Esophagus muscularis mucosa (tissue), 4 donors: ENCODE results near the gene MIB1. TPM values are rescaled to one million over a fixed set of nuclear protein-coding genes. Genes with fewer than 3 reads are reported as not detected.

Experiments used
- DNase-seq: peaks from one replicate; pipeline ENCODE4 v3.0.0-alpha.2; 2017; ENCODE audit errors: extremely low spot score
- H3K27ac ChIP-seq, 4 donors: fragments of 200-600 bp; sonication (generic); replicated peaks in 1 of 4; 1 replicate in 3 of 4; 2 replicates in 1 of 4; pipeline ENCODE4 v1.5.1; 2016 to 2019; ENCODE audit warnings: mild to moderate bottlenecking in 1 of 4
- H3K27me3 ChIP-seq, 4 donors: fragments of 200-600 bp; sonication (generic); one replicate each; pipeline versions ENCODE4 v1.5.1 to v1.6.0; 2016 to 2019
- H3K36me3 ChIP-seq, 4 donors: fragments of 200-600 bp; sonication (generic); one replicate each; pipeline ENCODE4 v1.5.1; 2016 to 2019
- H3K4me1 ChIP-seq, 4 donors: fragments of 200-600 bp; sonication (generic); one replicate each; pipeline ENCODE4 v1.5.1; 2016 to 2019
- H3K4me3 ChIP-seq, 4 donors: fragments of 200-600 bp; sonication (generic); 1 replicate in 2 of 4; 2 replicates in 2 of 4; pipeline ENCODE4 v1.5.1; 2016 to 2019; ENCODE audit warnings: mild to moderate bottlenecking in 4 of 4, moderate library complexity in 1 of 4
- H3K9me3 ChIP-seq, 4 donors: fragments of 200-600 bp; sonication (generic); 1 replicate in 3 of 4; 2 replicates in 1 of 4; pipeline ENCODE4 v1.5.1; 2016 to 2019
- EP300 ChIP-seq: sonication (generic); formaldehyde crosslinking; IDR thresholded peaks from one replicate; pipeline ENCODE4 v1.6.1; 2017; ENCODE audit warnings: antibody characterized with exemption
- POLR2A ChIP-seq: fragments of 450-650 bp; IDR thresholded peaks from one replicate; pipeline ENCODE4 v1.6.1; 2017; ENCODE audit warnings: antibody characterized with exemption, moderate library complexity, mild to moderate bottlenecking, low read depth
- POLR2AphosphoS5 ChIP-seq, 2 donors: sonication (generic); formaldehyde crosslinking; IDR thresholded peaks; one replicate each; pipeline ENCODE4 v1.6.1; 2017; ENCODE audit warnings: antibody characterized with exemption in 2 of 2
- WGBS: methylation state at CpG from one replicate; pipeline ENCODE4 v1.1.5; 2018; 5-methylcytosine and 5-hydroxymethylcytosine counted together
- intact Hi-C: fragments of 100-400 bp; cut with DNase I; formaldehyde crosslinking; loops from one replicate; pipeline ENCODE4 v1.15.1; 2023
- total RNA-seq, 4 donors: library from RNA; depleted of rRNA; stranded (reverse); fragments of >200 nt; gene quantifications; one replicate each; pipeline versions ENCODE4 v1.1.0 to v1.2.1, GENCODE V29; 2016
- TF ChIP-seq, protein P1 (sequence below), 3 experiments: fragments of 200-600 bp in 2 of 3; fragments of 450-650 bp in 1 of 3; sonication (generic) in 2 of 3; IDR thresholded peaks; one replicate each; pipeline ENCODE4 v1.5.1; 2017 to 2019; ENCODE audit warnings: antibody characterized with exemption in 3 of 3, mild to moderate bottlenecking in 2 of 3, moderate library complexity in 1 of 3

MIB1 gene
- total RNA-seq, 4 donors from 2014 or later, result 36.0 to 55.3 (median 40.8) TPM

GRCh38 chr18:21853016-21853415 lies 112.4 kb downstream of the MIB1 start:
- 62% methylated on average over 3 of the region's 3 CpGs for WGBS
- Histone ChIP-seq H3K4me1 (no peaks in the 10 kb centered on the region), H3K27me3 (no peaks in the 10 kb centered on the region), H3K4me3 (no peak overlapping the region), H3K9me3 (no peaks in the 10 kb centered on the region), H3K36me3 (peaks cover 10 to 41% (median 24%) of the 10 kb centered on the region in 4 donors), H3K27ac (no peak overlapping the region)
- TF ChIP-seq, protein P1, sequence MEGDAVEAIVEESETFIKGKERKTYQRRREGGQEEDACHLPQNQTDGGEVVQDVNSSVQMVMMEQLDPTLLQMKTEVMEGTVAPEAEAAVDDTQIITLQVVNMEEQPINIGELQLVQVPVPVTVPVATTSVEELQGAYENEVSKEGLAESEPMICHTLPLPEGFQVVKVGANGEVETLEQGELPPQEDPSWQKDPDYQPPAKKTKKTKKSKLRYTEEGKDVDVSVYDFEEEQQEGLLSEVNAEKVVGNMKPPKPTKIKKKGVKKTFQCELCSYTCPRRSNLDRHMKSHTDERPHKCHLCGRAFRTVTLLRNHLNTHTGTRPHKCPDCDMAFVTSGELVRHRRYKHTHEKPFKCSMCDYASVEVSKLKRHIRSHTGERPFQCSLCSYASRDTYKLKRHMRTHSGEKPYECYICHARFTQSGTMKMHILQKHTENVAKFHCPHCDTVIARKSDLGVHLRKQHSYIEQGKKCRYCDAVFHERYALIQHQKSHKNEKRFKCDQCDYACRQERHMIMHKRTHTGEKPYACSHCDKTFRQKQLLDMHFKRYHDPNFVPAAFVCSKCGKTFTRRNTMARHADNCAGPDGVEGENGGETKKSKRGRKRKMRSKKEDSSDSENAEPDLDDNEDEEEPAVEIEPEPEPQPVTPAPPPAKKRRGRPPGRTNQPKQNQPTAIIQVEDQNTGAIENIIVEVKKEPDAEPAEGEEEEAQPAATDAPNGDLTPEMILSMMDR (IDR thresholded peaks at IDR 0.05), result no peak
- no peak for TF ChIP-seq POLR2AphosphoS5 (IDR thresholded peaks at IDR 0.05)
- no peak for TF ChIP-seq POLR2A
- TF ChIP-seq EP300, result no peak
- intact Hi-C loops, result no loop called here
- no peak for DNase-seq

DNA sequence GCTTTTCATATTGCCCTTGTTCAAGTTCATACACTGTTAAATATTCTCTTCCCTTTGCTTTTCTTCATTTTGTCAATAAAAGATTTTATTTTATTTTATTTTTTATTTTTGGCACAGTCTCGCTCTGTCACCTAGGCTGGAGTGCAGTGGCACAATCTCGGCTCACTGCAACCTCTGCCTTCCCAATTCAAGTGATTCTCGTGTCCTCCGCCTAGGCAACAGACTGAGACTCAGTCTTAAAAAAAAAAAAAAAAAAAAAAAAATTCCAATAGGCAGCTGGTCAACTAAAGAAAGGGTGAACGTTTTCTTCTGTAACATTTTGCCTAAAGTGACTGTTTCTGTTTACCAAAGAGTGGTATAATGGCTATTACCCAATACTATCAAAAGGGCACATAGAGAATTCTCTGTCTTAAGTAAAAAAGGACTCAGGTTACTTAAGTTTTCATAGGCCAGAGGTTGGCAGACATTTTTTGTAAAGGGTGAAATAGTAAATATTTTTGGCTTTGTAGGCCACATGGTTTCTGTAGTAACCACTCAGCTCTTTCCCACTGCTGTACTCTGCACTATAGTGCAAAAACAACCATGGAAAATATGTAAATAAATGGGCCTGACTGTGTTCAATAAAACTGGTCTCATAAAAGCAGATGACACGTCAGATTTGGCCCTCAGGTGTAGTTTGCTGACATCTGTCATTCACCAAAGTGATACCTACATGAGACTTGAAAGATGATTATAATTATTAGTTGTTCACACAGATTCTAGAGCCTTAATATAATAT lies 113.4 kb downstream of the MIB1 start:
- 86% methylated on average over 6 of the region's 6 CpGs for WGBS
- no peaks in the 10 kb centered on the region for H3K4me1 ChIP-seq
- intact Hi-C loops, result no loop called here
- TF ChIP-seq, protein P1 (IDR thresholded peaks at IDR 0.05), result no peak
- TF ChIP-seq EP300, result no peak
- TF ChIP-seq POLR2AphosphoS5 (IDR thresholded peaks at IDR 0.05), result no peak
- TF ChIP-seq POLR2A, result no peak
- no peak for DNase-seq
- no peak overlapping the region for H3K27ac ChIP-seq
- no peaks in the 10 kb centered on the region for H3K27me3 ChIP-seq
- peaks cover 7 to 45% (median 27%) of the 10 kb centered on the region in 4 donors for H3K36me3 ChIP-seq
- no peaks in the 10 kb centered on the region for H3K9me3 ChIP-seq
- no peak overlapping the region for H3K4me3 ChIP-seq

DNA sequence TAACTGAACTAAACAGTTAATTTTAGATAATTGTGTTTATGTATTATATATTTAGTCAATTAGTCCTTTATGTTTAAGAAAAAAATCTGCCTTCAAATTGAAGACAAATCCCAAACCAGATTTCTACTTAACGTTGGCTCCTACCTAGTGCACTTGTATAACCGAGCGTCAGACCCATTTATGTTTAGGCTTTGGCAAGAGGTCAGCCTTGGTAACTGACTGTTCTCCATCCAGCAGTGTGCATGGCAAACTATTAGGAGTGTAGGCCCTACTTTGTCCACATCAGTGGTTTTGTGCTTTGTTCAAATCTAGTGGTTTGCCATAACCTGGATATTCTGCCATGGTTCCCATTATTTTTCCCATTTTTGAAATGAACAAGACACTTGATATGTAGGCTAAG lies 114.8 kb downstream of the MIB1 start:
- H3K9me3 ChIP-seq, result no peaks in the 10 kb centered on the region
- no peaks in the 10 kb centered on the region for H3K27me3 ChIP-seq
- no peak overlapping the region for H3K4me3 ChIP-seq
- intact Hi-C loops, result no loop called here
- no peak overlapping the region for H3K27ac ChIP-seq
- H3K4me1 ChIP-seq, result no peaks in the 10 kb centered on the region
- H3K36me3 ChIP-seq, result peaks cover 7 to 57% (median 36%) of the 10 kb centered on the region in 4 donors
- 95% methylated on average over 3 of the region's 3 CpGs for WGBS
- TF ChIP-seq, protein P1 (IDR thresholded peaks at IDR 0.05), result no peak
- no peak for TF ChIP-seq EP300
- TF ChIP-seq POLR2AphosphoS5 (IDR thresholded peaks at IDR 0.05), result no peak
- no peak for TF ChIP-seq POLR2A
- no peak for DNase-seq

- no peak overlapping the region for H3K27ac ChIP-seq
- H3K9me3 ChIP-seq, result no peaks in the 10 kb centered on the region
- no peak overlapping the region for H3K4me3 ChIP-seq
- TF ChIP-seq POLR2A, result no peak
- no peak for TF ChIP-seq POLR2AphosphoS5 (IDR thresholded peaks at IDR 0.05)
- TF ChIP-seq, protein P1 (IDR thresholded peaks at IDR 0.05), result no peak
- TF ChIP-seq EP300, result no peak
- 82% methylated on average over 3 of the region's 3 CpGs for WGBS
- peaks cover 7 to 80% (median 43%) of the 10 kb centered on the region in 4 donors for H3K36me3 ChIP-seq
- H3K4me1 ChIP-seq, result no peaks in the 10 kb centered on the region
- H3K27me3 ChIP-seq, result no peaks in the 10 kb centered on the region
- DNase-seq, result no peak
- intact Hi-C loops, result no loop called here
Measured at GRCh38 chr18:21857871-21858270, 117.3 kb downstream of the MIB1 start.
